ENCODE results near the gene CHERP.

GRCh38 chr19:16516923-16517610, 25.2 kb downstream of the CHERP start:
- no peak for TF ChIP-seq CTCF (IDR thresholded peaks at IDR 0.05)
- no peak for TF ChIP-seq CEBPB (IDR thresholded peaks at IDR 0.05)
- TF ChIP-seq RAD21 (conservative IDR thresholded peaks at IDR 0.05 in 1 of 2, IDR thresholded peaks at IDR 0.05 in 1 of 2) = no peak
- TF ChIP-seq ESRRA (IDR thresholded peaks at IDR 0.05; ENCODE audit: borderline replicate concordance, low read length) = no peak
- TF ChIP-seq REST (IDR thresholded peaks at IDR 0.05) = no peak
- TF ChIP-seq POLR2A (IDR thresholded peaks at IDR 0.05; ENCODE audit: low read length) = no peak
- TF ChIP-seq MAX (IDR thresholded peaks at IDR 0.05) = no peak
